ENCODE measurements around the gene FRMD4B. TPM values are rescaled to one million over a fixed set of nuclear protein-coding genes. Genes with fewer than 3 reads are reported as not detected.
A peak's percentile ranks its signal among the peaks of the same experiment; 100 is the strongest.

FRMD4B gene
- total RNA-seq, 1 experiment from 2014 or later: 0.90 TPM

GRCh38 chr3:69413551-69414207, 27.8 kb upstream of the FRMD4B start:
- in situ Hi-C loops (cut with HindIII; ENCODE audit: low pct_unique_long_range_greater_than_20kb, low sequenced_read_pairs): no loop called here
- Histone ChIP-seq H3K9me3 (ENCODE audit: control insufficient read depth, insufficient read depth, low read depth, low read length) (no peaks in the 10 kb centered on the region), H3K4me3 (ENCODE audit: low read depth in 2 of 2, low read length in 2 of 2) (no peak overlapping the region), H3K36me3 (ENCODE audit: control insufficient read depth, insufficient read depth, low read length) (no peaks in the 10 kb centered on the region), H3K27me3 (ENCODE audit: control insufficient read depth, insufficient read depth, low read length) (no peaks in the 10 kb centered on the region), H3K27ac (ENCODE audit: low read length) (no peak overlapping the region), H3K4me1 (ENCODE audit: control insufficient read depth, insufficient read depth, low read length) (no peaks in the 10 kb centered on the region)
- no TSS peak for BruUV-seq (replicated peaks)
- CTCF ChIA-PET: no interaction called here
- TF ChIP-seq POLR2AphosphoS5 (IDR thresholded peaks at IDR 0.05; ENCODE audit: low read depth, low read length) (no peak), CTCF (IDR thresholded peaks at IDR 0.05) (no peak), TCF7L2 (IDR thresholded peaks at IDR 0.05; ENCODE audit: low read depth, low read length) (no peak), REST (IDR thresholded peaks at IDR 0.05; ENCODE audit: insufficient read depth in 1 of 2, low read depth in 2 of 2, low read length in 1 of 2) (no peak), SIN3A (IDR thresholded peaks at IDR 0.05; ENCODE audit: borderline replicate concordance, insufficient read depth, low read depth, low read length) (no peak)
- POLR2A ChIA-PET: no interaction called here
- intact Hi-C loops (cut with micrococcal nuclease; ENCODE audit: unreplicated experiment): no loop called here
- DNase-seq (ENCODE audit: low read depth, low spot score) (no peak), ATAC-seq (no peak)

- in situ Hi-C loops (cut with HindIII; ENCODE audit: low pct_unique_long_range_greater_than_20kb, low sequenced_read_pairs) (no loop called here), intact Hi-C loops (cut with micrococcal nuclease; ENCODE audit: unreplicated experiment) (no loop called here)
- ChIA-PET CTCF (no interaction called here), POLR2A (no interaction called here)
- no peak for TF ChIP-seq SIN3A (IDR thresholded peaks at IDR 0.05; ENCODE audit: borderline replicate concordance, insufficient read depth, low read depth, low read length)
- no peak for TF ChIP-seq POLR2AphosphoS5 (IDR thresholded peaks at IDR 0.05; ENCODE audit: low read depth, low read length)
- Histone ChIP-seq H3K36me3 (ENCODE audit: control insufficient read depth, insufficient read depth, low read length) (no peaks in the 10 kb centered on the region), H3K4me3 (ENCODE audit: low read depth in 2 of 2, low read length in 2 of 2) (no peak overlapping the region), H3K27me3 (ENCODE audit: control insufficient read depth, insufficient read depth, low read length) (no peaks in the 10 kb centered on the region), H3K27ac (ENCODE audit: low read length) (no peak overlapping the region), H3K9me3 (ENCODE audit: control insufficient read depth, insufficient read depth, low read depth, low read length) (no peaks in the 10 kb centered on the region), H3K4me1 (ENCODE audit: control insufficient read depth, insufficient read depth, low read length) (no peaks in the 10 kb centered on the region)
- no peak for DNase-seq (ENCODE audit: low read depth, low spot score)
- BruUV-seq (replicated peaks): no TSS peak
- no peak for ATAC-seq
These were observed 25.5 kb upstream of the FRMD4B start for GRCh38 chr3:69411346-69411745.

- ATAC-seq: peak; percentile 89
- intact Hi-C loops (cut with micrococcal nuclease; ENCODE audit: unreplicated experiment): no loop called here
- Histone ChIP-seq H3K4me1 (ENCODE audit: control insufficient read depth, insufficient read depth, low read length) (no peaks in the 10 kb centered on the region), H3K9me3 (ENCODE audit: control insufficient read depth, insufficient read depth, low read depth, low read length) (no peaks in the 10 kb centered on the region), H3K27me3 (ENCODE audit: control insufficient read depth, insufficient read depth, low read length) (no peaks in the 10 kb centered on the region), H3K27ac (ENCODE audit: low read length) (no peak overlapping the region), H3K4me3 (ENCODE audit: low read depth in 2 of 2, low read length in 2 of 2) (no peak overlapping the region), H3K36me3 (ENCODE audit: control insufficient read depth, insufficient read depth, low read length) (no peaks in the 10 kb centered on the region)
- no TSS peak for BruUV-seq (replicated peaks)
- POLR2A ChIA-PET: no interaction called here
- in situ Hi-C loops (cut with HindIII; ENCODE audit: low pct_unique_long_range_greater_than_20kb, low sequenced_read_pairs): no loop called here
- peak; percentile 77 for TF ChIP-seq CTCF (IDR thresholded peaks at IDR 0.05)
- TF ChIP-seq REST (IDR thresholded peaks at IDR 0.05; ENCODE audit: insufficient read depth in 1 of 2, low read depth in 2 of 2, low read length in 1 of 2): no peak
- peak; percentile 60 for DNase-seq (ENCODE audit: low read depth, low spot score)
- CTCF ChIA-PET: interaction anchor here (0.7 kb wide), 1 partner anchor 89 kb away, joined by 4 read pairs; no protein-coding TSS in a partner anchor
These were observed 24.4 kb upstream of the FRMD4B start for GRCh38 chr3:69410301-69410700.
